PC-3 (cell line): ENCODE measurements around the gene HIVEP3. TPM values are rescaled to one million over a fixed set of nuclear protein-coding genes. Genes with fewer than 3 reads are reported as not detected.
A peak's percentile ranks its signal among the peaks of the same experiment; 100 is the strongest.

ENCODE experiments used
- ATAC-seq: fragments of 200-7000 bp; cut with Tn5 transposase; 2 replicates; pipeline ENCODE4 v1.9.1; 2020; ENCODE audit warnings: mild to moderate bottlenecking, moderate library complexity
- BruUV-seq: library from RNA; stranded (reverse); fragments of 400-500 nt; replicated peaks from 2 replicates; lab custom pipeline; 2021; lab: Mats Ljungman, UMichigan
- CTCF ChIA-PET: fragments of 300-600 bp; sonication (Branson Sonifier 250); formaldehyde crosslinking; loops from one replicate; lab custom pipeline; 2022; ENCODE audit warnings: antibody characterized with exemption; lab: Charles Lee
- POLR2A ChIA-PET: fragments of 300-600 bp; sonication (Branson Sonifier 250); formaldehyde crosslinking; loops from one replicate; lab custom pipeline; 2022; ENCODE audit warnings: antibody characterized with exemption; ENCODE audit not compliant: unreplicated experiment; lab: Charles Lee
- DNase-seq: peaks from one replicate; pipeline ENCODE4 v3.0.0-alpha.2; 2015
- H2AFZ ChIP-seq: fragments of 300-600 bp; sonication (generic); 2 replicates; pipeline ENCODE4 v1.6.0; 2016; ENCODE audit warnings: antibody characterized with exemption, low read length
- H3F3A ChIP-seq: fragments of 300-600 bp; sonication (generic); one replicate; pipeline ENCODE4 v1.6.0; 2017; ENCODE audit warnings: antibody characterized with exemption, low read length, control low read depth, mild to moderate bottlenecking; ENCODE audit not compliant: unreplicated experiment
- H3K27ac ChIP-seq: fragments of 300-600 bp; sonication (generic); 2 replicates; pipeline ENCODE4 v1.5.1; 2016; ENCODE audit warnings: mild to moderate bottlenecking, low read length
- H3K27me3 ChIP-seq: fragments of 300-600 bp; sonication (generic); 2 replicates; pipeline ENCODE4 v1.6.1; 2016; ENCODE audit warnings: low read length, mixed read lengths
- H3K36me3 ChIP-seq: fragments of 300-600 bp; sonication (generic); 2 replicates; pipeline ENCODE4 v1.6.1; 2016; ENCODE audit warnings: low read depth, mixed run types, low read length, mixed read lengths
- H3K4me1 ChIP-seq: fragments of 300-600 bp; sonication (generic); 2 replicates; pipeline ENCODE4 v1.5.1; 2016; ENCODE audit warnings: low read length; ENCODE audit not compliant: insufficient read depth
- H3K4me2 ChIP-seq: fragments of 300-600 bp; sonication (generic); 2 replicates; pipeline ENCODE4 v1.6.0; 2016; ENCODE audit warnings: low read length
- H3K4me3 ChIP-seq: fragments of 300-600 bp; sonication (generic); 2 replicates; pipeline ENCODE4 v1.5.1; 2016; ENCODE audit warnings: mild to moderate bottlenecking, low read length, mixed read lengths
- H3K79me2 ChIP-seq: fragments of 300-600 bp; sonication (generic); 2 replicates; pipeline ENCODE4 v1.6.1; 2017; ENCODE audit warnings: low read length, mixed read lengths
- H3K9ac ChIP-seq: fragments of 300-600 bp; sonication (generic); 2 replicates; pipeline ENCODE4 v1.6.0; 2016; ENCODE audit warnings: mild to moderate bottlenecking, low read length
- H3K9me2 ChIP-seq: fragments of 300-600 bp; sonication (generic); replicated peaks from 2 replicates; pipeline ENCODE4 v1.6.1; 2016; ENCODE audit warnings: mixed run types, low read length, mixed read lengths
- H3K9me3 ChIP-seq: fragments of 300-600 bp; sonication (generic); 2 replicates; pipeline ENCODE4 v1.6.1; 2016; ENCODE audit warnings: low read length, mixed read lengths
- H4K20me1 ChIP-seq: fragments of 300-600 bp; sonication (generic); 2 replicates; pipeline ENCODE4 v1.6.1; 2016; ENCODE audit warnings: low read length, mixed read lengths
- EZH2 ChIP-seq: fragments of 300-600 bp; sonication (generic); IDR thresholded peaks from one replicate; pipeline ENCODE4 v1.6.1; 2017; ENCODE audit warnings: antibody characterized with exemption, mild to moderate bottlenecking, low read length; ENCODE audit not compliant: unreplicated experiment
- EZH2phosphoT487 ChIP-seq: fragments of 300-600 bp; sonication (generic); IDR thresholded peaks from 2 replicates; pipeline ENCODE4 v1.6.1; 2018; ENCODE audit warnings: mild to moderate bottlenecking, antibody characterized with exemption, low read length, borderline replicate concordance
- intact Hi-C: fragments of 100-400 bp; cut with micrococcal nuclease; formaldehyde crosslinking; loops from 2 replicates; pipeline ENCODE4 v1.9.0; 2023
- total RNA-seq: library from RNA; depleted of rRNA; stranded (reverse); fragments of >200 nt; gene quantifications from 2 replicates; pipeline ENCODE4 v1.2.3, GENCODE V29; 2014
- TF ChIP-seq, protein P1 (sequence below): fragments of 300-600 bp; sonication (generic); conservative IDR thresholded peaks from 2 replicates; pipeline ENCODE4 v1.5.1; 2017; ENCODE audit warnings: antibody characterized with exemption, low read depth, mild to moderate bottlenecking, low read length

HIVEP3 gene
- total RNA-seq, 1 experiment from 2014 or later = 9.8 TPM

GRCh38 chr1:41493117-41493536, 425.6 kb downstream of the HIVEP3 start:
- ChIA-PET POLR2A (no interaction called here), CTCF (interaction anchor here (0.6 to 1.4 kb wide), 2 partner anchors 10 to 213 kb away, joined by 3 read pairs; no protein-coding TSS in a partner anchor)
- ATAC-seq (peak; percentile 44), DNase-seq (peak; percentile 70)
- TF ChIP-seq EZH2 = no peak
- no peak for TF ChIP-seq EZH2phosphoT487
- TF ChIP-seq, protein P1, sequence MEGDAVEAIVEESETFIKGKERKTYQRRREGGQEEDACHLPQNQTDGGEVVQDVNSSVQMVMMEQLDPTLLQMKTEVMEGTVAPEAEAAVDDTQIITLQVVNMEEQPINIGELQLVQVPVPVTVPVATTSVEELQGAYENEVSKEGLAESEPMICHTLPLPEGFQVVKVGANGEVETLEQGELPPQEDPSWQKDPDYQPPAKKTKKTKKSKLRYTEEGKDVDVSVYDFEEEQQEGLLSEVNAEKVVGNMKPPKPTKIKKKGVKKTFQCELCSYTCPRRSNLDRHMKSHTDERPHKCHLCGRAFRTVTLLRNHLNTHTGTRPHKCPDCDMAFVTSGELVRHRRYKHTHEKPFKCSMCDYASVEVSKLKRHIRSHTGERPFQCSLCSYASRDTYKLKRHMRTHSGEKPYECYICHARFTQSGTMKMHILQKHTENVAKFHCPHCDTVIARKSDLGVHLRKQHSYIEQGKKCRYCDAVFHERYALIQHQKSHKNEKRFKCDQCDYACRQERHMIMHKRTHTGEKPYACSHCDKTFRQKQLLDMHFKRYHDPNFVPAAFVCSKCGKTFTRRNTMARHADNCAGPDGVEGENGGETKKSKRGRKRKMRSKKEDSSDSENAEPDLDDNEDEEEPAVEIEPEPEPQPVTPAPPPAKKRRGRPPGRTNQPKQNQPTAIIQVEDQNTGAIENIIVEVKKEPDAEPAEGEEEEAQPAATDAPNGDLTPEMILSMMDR = no peak
- Histone ChIP-seq H2AFZ (no peak overlapping the region), H3K27me3 (no peaks in the 10 kb centered on the region), H3K36me3 (no peaks in the 10 kb centered on the region), H3K4me1 (peaks cover 15% of the 10 kb centered on the region), H3K79me2 (no peaks in the 10 kb centered on the region), H3K4me2 (no peak overlapping the region), H3K9me3 (no peaks in the 10 kb centered on the region), H3K27ac (peak overlapping the region; percentile 12; the same call in 1 of the 2 replicates), H4K20me1 (no peaks in the 10 kb centered on the region), H3K9me2 (no peaks in the 10 kb centered on the region), H3K4me3 (no peak overlapping the region), H3K9ac (no peak overlapping the region), H3F3A (no peaks in the 10 kb centered on the region)
- no TSS peak for BruUV-seq
- intact Hi-C loops = no loop called here

DNA sequence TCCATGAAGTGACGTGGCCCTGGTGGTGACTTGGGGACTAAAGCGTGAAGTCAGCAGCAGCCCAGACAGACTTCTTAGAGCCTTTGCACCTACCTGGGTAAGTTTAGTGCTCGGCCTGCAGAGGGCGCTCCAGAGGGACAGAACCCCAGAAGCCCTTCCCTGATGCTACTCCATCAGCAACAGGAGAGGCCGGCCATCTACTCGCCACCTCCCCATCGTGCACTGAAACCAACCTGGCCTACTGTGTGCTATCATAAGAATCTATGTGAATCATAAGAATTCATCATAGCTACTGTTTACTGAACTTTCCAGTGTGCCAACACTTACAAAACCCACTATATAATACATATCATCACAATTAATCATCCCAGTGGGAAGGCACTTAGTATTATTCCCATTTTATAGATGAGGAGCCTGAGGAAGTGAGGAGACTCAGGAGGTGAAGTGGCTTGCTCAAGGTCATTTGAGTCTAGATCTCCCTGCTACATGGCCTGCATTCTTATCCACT, 426.3 kb downstream of the HIVEP3 start:
- no peak overlapping the region; the same call in 1 of the 2 replicates for H3K27ac ChIP-seq

GRCh38 chr1:41490911-41491310, 427.8 kb downstream of the HIVEP3 start:
- H3K36me3 ChIP-seq = no peaks in the 10 kb centered on the region
- H3K27me3 ChIP-seq = no peaks in the 10 kb centered on the region
- H3K4me2 ChIP-seq = no peak overlapping the region
- TF ChIP-seq, protein P1 = no peak
- TF ChIP-seq EZH2phosphoT487 (no peak), EZH2 (no peak)
- H2AFZ ChIP-seq = no peak overlapping the region
- no peak overlapping the region for H3K27ac ChIP-seq
- no peaks in the 10 kb centered on the region for H3K79me2 ChIP-seq
- H3F3A ChIP-seq = no peaks in the 10 kb centered on the region
- intact Hi-C loops = no loop called here
- no peaks in the 10 kb centered on the region for H4K20me1 ChIP-seq
- DNase-seq (no peak), ATAC-seq (no peak)
- ChIA-PET CTCF (no interaction called here), POLR2A (no interaction called here)
- no peak overlapping the region for H3K9ac ChIP-seq
- no peak overlapping the region for H3K4me3 ChIP-seq
- BruUV-seq = no TSS peak
- no peaks in the 10 kb centered on the region for H3K9me2 ChIP-seq
- peaks cover 4% of the 10 kb centered on the region for H3K4me1 ChIP-seq
- H3K9me3 ChIP-seq = no peaks in the 10 kb centered on the region

More for the DNA sequence above, 426.3 kb downstream of the HIVEP3 start:
- no peaks in the 10 kb centered on the region for H4K20me1 ChIP-seq
- no peak overlapping the region for H3K4me3 ChIP-seq
- ChIA-PET CTCF (interaction anchor here (1.4 kb wide), 1 partner anchor 9 kb away, joined by 3 read pairs; no protein-coding TSS in a partner anchor), POLR2A (no interaction called here)
- H2AFZ ChIP-seq = no peak overlapping the region
- no TSS peak for BruUV-seq
- no peaks in the 10 kb centered on the region for H3K9me2 ChIP-seq
- TF ChIP-seq, protein P1 = peak; percentile 72
- no peak for TF ChIP-seq EZH2phosphoT487
- H3K9ac ChIP-seq = no peak overlapping the region
- H3K79me2 ChIP-seq = no peaks in the 10 kb centered on the region
- H3F3A ChIP-seq = no peaks in the 10 kb centered on the region
- peak; percentile 53 for DNase-seq
- no peak overlapping the region for H3K4me2 ChIP-seq
- H3K9me3 ChIP-seq = no peaks in the 10 kb centered on the region
- peaks cover 14% of the 10 kb centered on the region for H3K4me1 ChIP-seq
- intact Hi-C loops = no loop called here
- H3K27me3 ChIP-seq = no peaks in the 10 kb centered on the region
- ATAC-seq = no peak
- no peaks in the 10 kb centered on the region for H3K36me3 ChIP-seq
